GM19438 (cell line): Measurements from ENCODE around the gene RBM4.

Source experiments
- ATAC-seq: cut with Tn5 transposase; IDR thresholded peaks from one replicate; pipeline ENCODE4 v1.9.1; 2021; ENCODE audit warnings: low read depth; ENCODE audit not compliant: unreplicated experiment

Gene RBM4

GRCh38 chr11:66649903-66650302 is 11.4 kb downstream of the RBM4 start:
- no peak for ATAC-seq

GRCh38 chr11:66651016-66651415 is 12.5 kb downstream of the RBM4 start:
- ATAC-seq = no peak

- no peak for ATAC-seq
Measured at GRCh38 chr11:66652651-66653050, 14.1 kb downstream of the RBM4 start.

GRCh38 chr11:66653123-66653522 is 14.6 kb downstream of the RBM4 start:
- ATAC-seq = no peak

- ATAC-seq = no peak
Measured at GRCh38 chr11:66659763-66660162, 21.3 kb downstream of the RBM4 start.

GRCh38 chr11:66663741-66664296 is 25.3 kb downstream of the RBM4 start:
- no peak for ATAC-seq

GRCh38 chr11:66665369-66665768 is 26.9 kb downstream of the RBM4 start:
- no peak for ATAC-seq

GRCh38 chr11:66670816-66671215 is 32.3 kb downstream of the RBM4 start:
- no peak for ATAC-seq

GRCh38 chr11:66674964-66675602 is 36.6 kb downstream of the RBM4 start:
- ATAC-seq = no peak

GRCh38 chr11:66676282-66676919 is 37.9 kb downstream of the RBM4 start:
- no peak for ATAC-seq

- no peak for ATAC-seq
Measured at GRCh38 chr11:66676931-66677598, 38.6 kb downstream of the RBM4 start.

- ATAC-seq = peak; percentile 73
Measured at GRCh38 chr11:66677599-66678375, 39.3 kb downstream of the RBM4 start, which contains the start of gene RBM4B. RBM4B (minus strand) TSS chr11:66677887; CDS start chr11:66677079, 808 bp downstream.

- no peak for ATAC-seq
Measured at GRCh38 chr11:66680966-66681645, 42.6 kb downstream of the RBM4 start.

GRCh38 chr11:66683877-66684276 is 45.4 kb downstream of the RBM4 start:
- ATAC-seq = no peak

GRCh38 chr11:66684635-66685034 is 46.1 kb downstream of the RBM4 start:
- ATAC-seq = no peak

- no peak for ATAC-seq
Measured at GRCh38 chr11:66685276-66686099, 47.0 kb downstream of the RBM4 start.

- no peak for ATAC-seq
Measured at GRCh38 chr11:66686100-66686785, 47.7 kb downstream of the RBM4 start.

- no peak for ATAC-seq
Measured at GRCh38 chr11:66686801-66687750, 48.6 kb downstream of the RBM4 start.
